Fibroblast of skin of scalp (primary cell): ENCODE data around the gene ACOT4. TPM values are rescaled to one million over a fixed set of nuclear protein-coding genes. Genes with fewer than 3 reads are reported as not detected.
A peak's percentile ranks its signal among the peaks of the same experiment; 100 is the strongest.
"Not testable (repeated sequence)": the region's sequence is repeated elsewhere in the genome, so short reads cannot be mapped to it uniquely, and the experiment has no call there.

Experiments used
- DNase-seq: peaks from one replicate; pipeline ENCODE4 v3.0.0-alpha.2; 2013
- polyA plus RNA-seq, 2 experiments: library from polyadenylated mRNA; unstranded; fragments of 120-200 nt; gene quantifications; one replicate each; pipeline ENCODE4 v1.2.1, GENCODE V29; 2013; ENCODE audit not compliant: insufficient read length in 2 of 2

The ACOT4 gene, protein sequence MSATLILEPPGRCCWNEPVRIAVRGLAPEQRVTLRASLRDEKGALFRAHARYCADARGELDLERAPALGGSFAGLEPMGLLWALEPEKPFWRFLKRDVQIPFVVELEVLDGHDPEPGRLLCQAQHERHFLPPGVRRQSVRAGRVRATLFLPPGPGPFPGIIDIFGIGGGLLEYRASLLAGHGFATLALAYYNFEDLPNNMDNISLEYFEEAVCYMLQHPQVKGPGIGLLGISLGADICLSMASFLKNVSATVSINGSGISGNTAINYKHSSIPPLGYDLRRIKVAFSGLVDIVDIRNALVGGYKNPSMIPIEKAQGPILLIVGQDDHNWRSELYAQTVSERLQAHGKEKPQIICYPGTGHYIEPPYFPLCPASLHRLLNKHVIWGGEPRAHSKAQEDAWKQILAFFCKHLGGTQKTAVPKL
- 0.64 TPM for polyA plus RNA-seq (2013, experiment 1 of 2; ENCODE audit: insufficient read length)
- polyA plus RNA-seq (2013, experiment 2 of 2; ENCODE audit: insufficient read length): 0.52 TPM

DNA sequence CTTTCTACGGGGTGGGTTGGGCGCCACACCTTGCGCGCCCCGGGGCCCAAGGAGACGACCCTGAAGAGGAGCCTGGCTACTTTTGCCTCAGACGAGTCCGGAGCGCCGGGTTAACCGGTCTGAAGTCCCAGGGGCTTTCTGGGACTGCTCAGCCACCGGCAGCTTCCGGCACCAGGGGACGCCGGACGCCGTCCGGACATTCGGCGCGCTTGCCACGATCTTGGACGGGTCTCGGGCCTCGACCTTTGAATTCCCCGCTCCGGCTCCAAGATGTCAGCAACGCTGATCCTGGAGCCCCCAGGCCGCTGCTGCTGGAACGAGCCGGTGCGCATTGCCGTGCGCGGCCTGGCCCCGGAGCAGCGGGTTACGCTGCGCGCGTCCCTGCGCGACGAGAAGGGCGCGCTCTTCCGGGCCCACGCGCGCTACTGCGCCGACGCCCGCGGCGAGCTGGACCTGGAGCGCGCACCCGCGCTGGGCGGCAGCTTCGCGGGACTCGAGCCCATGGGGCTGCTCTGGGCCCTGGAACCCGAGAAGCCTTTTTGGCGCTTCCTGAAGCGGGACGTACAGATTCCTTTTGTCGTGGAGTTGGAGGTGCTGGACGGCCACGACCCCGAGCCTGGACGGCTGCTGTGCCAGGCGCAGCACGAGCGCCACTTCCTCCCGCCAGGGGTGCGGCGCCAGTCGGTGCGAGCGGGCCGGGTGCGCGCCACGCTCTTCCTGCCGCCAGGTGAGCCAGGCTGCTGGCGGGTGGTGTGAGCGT is at the start of gene ACOT4:
Gene ACOT4, plus strand, starts transcription at position 184 of the 760 bp plus-strand sequence. Its CDS starts 87 bp downstream, at position 271.
- peak; percentile 30 for DNase-seq

DNA sequence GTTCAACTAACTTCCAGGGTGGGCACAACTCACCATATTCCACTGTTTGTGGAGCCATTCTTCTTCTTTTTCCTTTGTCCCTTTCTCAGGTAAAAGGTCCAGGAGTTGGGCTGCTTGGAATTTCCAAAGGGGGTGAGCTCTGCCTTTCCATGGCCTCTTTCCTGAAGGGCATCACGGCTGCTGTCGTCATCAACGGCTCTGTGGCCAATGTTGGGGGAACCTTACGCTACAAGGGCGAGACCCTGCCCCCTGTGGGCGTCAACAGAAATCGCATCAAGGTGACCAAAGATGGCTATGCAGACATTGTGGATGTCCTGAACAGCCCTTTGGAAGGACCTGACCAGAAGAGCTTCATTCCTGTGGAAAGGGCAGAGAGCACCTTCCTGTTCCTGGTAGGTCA is 48.7 kb upstream of the ACOT4 start:
- DNase-seq: not testable (repeated sequence)

DNA sequence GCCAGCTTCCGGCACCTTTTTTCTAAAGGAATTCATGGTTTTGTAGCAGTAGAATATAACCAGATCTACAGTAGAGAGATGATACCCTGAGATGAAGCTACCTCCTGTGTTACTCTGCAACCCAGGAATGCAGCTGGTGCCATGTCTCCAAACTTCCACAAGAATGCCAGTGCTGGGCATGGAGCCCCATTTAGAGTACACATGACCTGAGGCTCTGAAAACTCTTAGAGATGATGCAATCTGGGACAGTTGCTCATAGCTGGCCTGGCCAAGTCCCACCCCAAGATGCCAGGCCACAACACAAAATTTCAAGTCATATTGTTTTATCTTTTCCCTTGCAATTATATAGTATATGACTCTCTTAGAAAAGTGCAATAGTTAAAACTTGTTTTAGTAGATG is 46.3 kb upstream of the ACOT4 start:
- DNase-seq: not testable (repeated sequence)

DNA sequence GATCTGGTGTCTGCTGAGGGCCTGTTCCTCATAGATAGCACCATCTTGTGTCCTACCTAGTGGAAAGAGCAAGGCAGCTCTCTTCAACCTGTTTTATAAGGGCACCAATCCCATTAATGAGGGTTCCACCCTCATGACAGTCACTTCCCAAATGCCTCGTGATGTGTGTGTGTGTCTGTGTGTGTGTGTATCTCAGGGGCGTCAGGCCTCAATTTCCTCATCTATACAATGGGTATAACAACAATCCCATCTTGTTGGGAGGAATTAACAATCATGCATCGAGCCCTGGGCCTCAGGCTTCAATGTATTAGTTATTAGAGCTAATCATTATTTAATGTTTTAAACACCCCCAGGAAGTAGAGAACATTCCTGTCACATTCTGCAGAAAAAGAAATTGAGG is 42.6 kb upstream of the ACOT4 start:
- not testable (repeated sequence) for DNase-seq

GRCh38 chr14:73549889-73550524 is 41.7 kb upstream of the ACOT4 start:
- DNase-seq: not testable (repeated sequence)

- no peak for DNase-seq
Measured at GRCh38 chr14:73553845-73554244, 37.8 kb upstream of the ACOT4 start.

GRCh38 chr14:73557201-73557600 is 34.5 kb upstream of the ACOT4 start:
- DNase-seq: not testable (repeated sequence)

GRCh38 chr14:73558238-73558637 is 33.4 kb upstream of the ACOT4 start:
- not testable (repeated sequence) for DNase-seq

- DNase-seq: not testable (repeated sequence)
Measured at GRCh38 chr14:73562256-73562655, 29.4 kb upstream of the ACOT4 start.

- not testable (repeated sequence) for DNase-seq
Measured at GRCh38 chr14:73562696-73563095, 29.0 kb upstream of the ACOT4 start.

DNA sequence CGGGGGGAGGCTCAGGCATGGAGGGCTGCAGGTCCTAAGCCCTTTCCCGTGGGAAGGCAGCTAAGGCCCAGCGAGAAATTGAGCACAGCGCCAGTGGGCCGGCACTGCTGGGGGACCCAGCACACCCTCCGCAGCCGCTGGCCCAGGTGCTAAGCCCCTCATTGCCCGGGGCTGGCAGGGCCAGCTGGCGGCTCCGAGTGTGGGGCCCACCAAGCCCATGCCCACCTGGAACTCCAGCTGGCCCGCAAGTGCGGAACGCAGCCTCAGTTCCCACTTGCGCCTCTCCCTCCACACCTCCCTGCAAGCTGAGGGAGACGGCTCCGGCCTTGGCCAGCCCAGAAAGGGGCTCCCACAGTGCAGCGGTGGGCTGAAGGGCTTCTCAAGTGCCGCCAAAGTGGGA is 25.2 kb upstream of the ACOT4 start:
- DNase-seq: not testable (repeated sequence)

DNA sequence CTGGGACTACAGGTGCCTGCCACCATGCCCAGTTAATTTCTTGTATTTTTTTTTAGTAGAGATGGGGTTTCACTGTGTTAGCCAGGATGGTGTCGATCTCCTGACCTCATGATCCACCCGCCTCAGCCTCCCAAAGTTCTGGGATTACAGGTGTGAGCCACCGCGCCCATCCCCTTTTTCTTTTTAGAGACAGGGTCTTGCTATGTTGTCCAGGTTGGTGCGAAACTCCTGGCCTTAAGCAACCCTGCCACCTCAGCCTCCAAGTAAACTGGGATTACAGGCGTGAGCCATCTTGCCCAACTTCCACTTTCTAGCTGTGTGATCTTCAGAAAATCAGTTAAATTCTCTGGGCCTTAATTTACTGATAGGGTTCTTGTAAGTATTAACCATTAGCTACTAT is 24.7 kb upstream of the ACOT4 start:
- not testable (repeated sequence) for DNase-seq

- no peak for DNase-seq
Measured at GRCh38 chr14:73567358-73567757, 24.3 kb upstream of the ACOT4 start.

GRCh38 chr14:73567951-73568885 is 23.5 kb upstream of the ACOT4 start:
- peak; percentile 42 for DNase-seq

DNA sequence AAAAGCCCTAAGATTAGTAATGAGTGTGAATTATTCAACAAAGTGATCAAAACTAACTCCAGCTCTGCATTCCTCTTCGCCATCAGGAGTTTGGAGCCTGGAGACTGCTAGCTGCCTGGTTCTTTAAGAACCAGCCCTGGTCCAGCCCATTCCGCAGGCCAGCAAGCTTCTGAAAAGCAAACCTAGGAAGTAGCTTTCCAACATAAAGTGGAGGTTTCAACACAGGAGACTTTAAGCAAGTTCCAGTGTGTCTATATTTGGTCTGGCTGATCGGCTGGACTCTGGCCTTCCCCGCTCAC is 22.8 kb upstream of the ACOT4 start:
- DNase-seq: not testable (repeated sequence)

GRCh38 chr14:73569185-73569958 is 22.3 kb upstream of the ACOT4 start, which contains the start of gene ACOT2:
Gene ACOT2 (plus strand): TSS chr14:73569213. CDS start chr14:73569241, 28 bp downstream.
- peak; percentile 95 for DNase-seq

GRCh38 chr14:73570913-73571312 is 20.8 kb upstream of the ACOT4 start:
- DNase-seq: peak; percentile 32

DNA sequence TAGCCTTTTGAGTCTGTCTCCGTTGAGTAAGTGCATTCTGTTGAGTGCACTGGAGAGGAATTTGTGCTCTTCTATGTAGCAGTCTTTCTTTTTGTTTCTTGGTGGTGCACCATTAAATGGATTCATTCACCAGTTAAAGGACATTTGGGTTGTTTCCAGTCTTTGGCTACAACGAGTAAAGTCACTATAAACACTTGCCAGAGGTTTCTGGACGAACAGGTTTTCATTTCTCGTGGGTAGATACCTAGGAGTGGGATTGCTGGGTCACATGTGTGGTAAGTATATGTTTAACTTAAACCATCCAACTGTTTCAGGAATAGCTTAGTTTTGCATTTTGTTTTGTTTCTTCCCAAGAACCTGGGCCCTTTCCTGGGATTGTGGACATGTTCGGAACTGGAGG is 18.6 kb upstream of the ACOT4 start:
- not testable (repeated sequence) for DNase-seq

DNA sequence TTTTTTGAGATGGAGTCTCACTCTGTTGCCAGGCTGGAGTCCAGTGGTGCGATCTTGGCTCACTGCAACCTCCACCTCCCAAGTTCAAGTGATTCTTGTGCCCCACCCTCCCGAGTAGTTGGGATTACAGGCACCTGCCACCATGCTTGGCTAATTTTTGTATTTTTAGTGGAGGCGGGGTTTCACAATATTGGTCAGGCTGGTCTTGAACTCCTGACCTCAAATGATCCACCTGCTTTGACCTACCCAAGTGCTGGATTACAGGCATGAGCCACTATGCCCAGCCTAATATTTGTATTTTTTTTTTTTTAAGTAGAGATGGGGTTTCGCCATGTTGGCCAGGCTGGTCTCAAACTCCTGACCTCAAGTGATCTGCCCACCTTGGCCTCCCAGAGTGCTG is 17.9 kb upstream of the ACOT4 start:
- not testable (repeated sequence) for DNase-seq

DNA sequence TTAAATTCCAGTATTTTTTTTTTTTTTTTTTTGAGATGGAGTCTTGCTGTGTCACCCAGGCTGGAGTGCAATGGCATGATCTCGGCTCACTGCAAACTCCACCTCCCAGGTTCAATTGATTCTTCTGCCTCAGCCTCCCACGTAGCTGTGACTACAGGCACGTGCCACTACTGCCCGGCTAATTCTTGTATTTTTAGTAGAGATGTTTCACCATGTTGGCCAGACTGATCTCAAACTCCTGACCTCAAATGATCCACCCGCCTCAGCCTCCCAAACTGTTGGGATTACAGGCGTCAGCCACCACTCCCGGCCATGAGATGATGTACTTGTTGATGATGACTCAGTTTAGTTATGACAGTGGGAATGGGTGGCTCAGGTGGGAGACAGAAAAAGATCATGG is 17.4 kb upstream of the ACOT4 start:
- DNase-seq: not testable (repeated sequence)

- DNase-seq: no peak
Measured at GRCh38 chr14:73576391-73576790, 15.3 kb upstream of the ACOT4 start.
